ENCODE measurements around the gene SEC24A. TPM values are rescaled to one million over a fixed set of nuclear protein-coding genes. Genes with fewer than 3 reads are reported as not detected.
"Not testable (repeated sequence)": the region's sequence is repeated elsewhere in the genome, so short reads cannot be mapped to it uniquely, and the experiment has no call there.

The SEC24A gene
- total and polyA plus RNA-seq, 4 donors = 10.1 to 46.6 (median 18.8) TPM

DNA sequence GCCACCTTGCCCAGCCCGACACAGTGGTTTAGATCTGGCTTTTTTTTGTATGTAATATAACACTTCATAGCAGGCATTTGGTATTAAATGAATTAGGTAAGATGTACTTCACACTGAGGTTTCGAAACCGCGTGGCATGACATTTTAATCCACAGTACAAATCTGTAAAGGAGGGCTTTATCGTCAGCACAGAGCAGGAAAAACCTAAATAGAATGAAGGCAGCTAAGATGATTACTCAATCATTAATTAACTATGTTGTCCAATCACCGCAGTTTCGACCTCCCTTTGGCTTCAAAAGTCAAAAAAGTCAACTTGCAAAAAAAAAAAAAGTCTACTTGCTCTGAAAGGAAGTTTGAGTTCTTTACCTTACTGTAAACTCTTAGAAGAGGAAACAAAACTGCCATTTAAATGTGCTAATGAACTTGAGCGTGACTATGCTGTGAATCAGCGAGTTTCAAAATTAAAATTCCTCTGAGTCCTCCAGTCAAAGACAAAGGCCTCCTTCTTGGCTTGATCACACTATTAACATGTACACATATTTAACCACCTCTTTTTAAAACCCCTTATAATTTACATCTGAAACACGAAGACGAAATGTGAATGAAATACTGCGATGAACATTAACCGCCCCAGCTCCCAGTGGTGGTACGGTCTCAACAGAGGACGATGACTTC is 698 bp upstream of the SEC24A start (continued):
- TF ChIP-seq CTCF (IDR thresholded peaks at IDR 0.05; ENCODE audit: low read depth, low read length, missing input control) = no peak
- no peak for TF ChIP-seq RAD21 (IDR thresholded peaks at IDR 0.05)

DNA sequence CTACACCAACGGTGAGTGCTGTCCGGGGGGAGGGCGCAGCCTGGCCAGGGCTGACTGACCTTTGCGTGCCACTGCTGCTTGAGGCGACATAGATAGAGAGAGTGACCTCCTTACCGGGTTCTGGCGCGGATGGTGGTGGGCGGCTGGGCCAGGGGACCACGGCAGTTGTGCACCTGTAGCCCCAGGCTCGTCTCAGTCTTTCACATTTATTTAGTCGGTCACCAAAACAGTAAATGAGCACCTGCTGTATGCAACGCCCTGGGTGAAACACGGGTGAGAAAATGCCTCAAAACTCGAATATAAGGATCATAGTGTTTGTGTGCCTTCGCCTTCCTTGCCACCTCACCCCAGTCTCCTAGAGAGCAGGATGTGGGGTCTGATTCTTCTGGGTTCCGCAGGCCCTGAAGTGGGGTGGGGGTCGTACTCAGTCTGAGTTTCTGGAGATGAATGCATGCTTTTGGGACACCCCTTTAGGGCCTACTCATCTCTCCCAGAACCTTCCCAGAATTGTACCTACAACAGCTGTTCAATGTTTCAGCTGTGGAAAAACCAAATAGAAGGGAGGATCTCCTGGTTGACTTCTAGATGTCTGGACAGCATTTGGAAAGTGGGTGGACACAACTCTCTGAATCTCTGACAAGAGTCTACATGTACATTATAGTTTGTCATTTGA is 714 bp downstream of the SEC24A start:
- Histone ChIP-seq H3K9ac (ENCODE audit: low read depth in 1 of 2, low read length in 2 of 2) (peak overlapping the region; percentile 91 to 100), H3K36me3 (ENCODE audit: control insufficient read depth in 4 of 4, insufficient read depth in 3 of 4, low read depth in 1 of 4, low read length in 3 of 4) (peaks cover 0 to under 1% (median 0%) of the 10 kb centered on the region in 4 donors), H3K9me3 (ENCODE audit: control insufficient read depth in 4 of 4, low read length in 3 of 4) (no peaks in the 10 kb centered on the region), H3K4me3 (ENCODE audit: low read depth in 1 of 3, low read length in 3 of 3) (peak overlapping the region; percentile 90 to 99 (median 97)), H3K4me1 (ENCODE audit: control insufficient read depth in 4 of 4, insufficient read depth in 4 of 4, low read length in 3 of 4) (peaks cover 0 to 32% (median 13%) of the 10 kb centered on the region in 4 donors), H3K27me3 (ENCODE audit: control insufficient read depth in 4 of 4, insufficient read depth in 4 of 4, low read length in 3 of 4) (no peaks in the 10 kb centered on the region), H3K27ac (ENCODE audit: low read depth in 1 of 2, low read length in 2 of 2) (peak overlapping the region; percentile 99 to 100)
- under 1% methylated on average over 18 of the region's 18 CpGs for WGBS
- TF ChIP-seq, protein P1, sequence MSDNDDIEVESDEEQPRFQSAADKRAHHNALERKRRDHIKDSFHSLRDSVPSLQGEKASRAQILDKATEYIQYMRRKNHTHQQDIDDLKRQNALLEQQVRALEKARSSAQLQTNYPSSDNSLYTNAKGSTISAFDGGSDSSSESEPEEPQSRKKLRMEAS (IDR thresholded peaks at IDR 0.05) = no peak
- TF ChIP-seq YY1 (IDR thresholded peaks at IDR 0.05) (no peak), FOXA2 (IDR thresholded peaks at IDR 0.05) (no peak), HNF4G (IDR thresholded peaks at IDR 0.05) (no peak), ZBTB33 (IDR thresholded peaks at IDR 0.05) (no peak), SP1 (IDR thresholded peaks at IDR 0.05) (no peak), NR2F2 (IDR thresholded peaks at IDR 0.05) (no peak), EGR1 (IDR thresholded peaks at IDR 0.05; ENCODE audit: low read depth in 2 of 2) (no peak), TAF1 (conservative IDR thresholded peaks at IDR 0.05) (no peak), JUND (IDR thresholded peaks at IDR 0.05) (no peak)
- TF ChIP-seq, protein P2, sequence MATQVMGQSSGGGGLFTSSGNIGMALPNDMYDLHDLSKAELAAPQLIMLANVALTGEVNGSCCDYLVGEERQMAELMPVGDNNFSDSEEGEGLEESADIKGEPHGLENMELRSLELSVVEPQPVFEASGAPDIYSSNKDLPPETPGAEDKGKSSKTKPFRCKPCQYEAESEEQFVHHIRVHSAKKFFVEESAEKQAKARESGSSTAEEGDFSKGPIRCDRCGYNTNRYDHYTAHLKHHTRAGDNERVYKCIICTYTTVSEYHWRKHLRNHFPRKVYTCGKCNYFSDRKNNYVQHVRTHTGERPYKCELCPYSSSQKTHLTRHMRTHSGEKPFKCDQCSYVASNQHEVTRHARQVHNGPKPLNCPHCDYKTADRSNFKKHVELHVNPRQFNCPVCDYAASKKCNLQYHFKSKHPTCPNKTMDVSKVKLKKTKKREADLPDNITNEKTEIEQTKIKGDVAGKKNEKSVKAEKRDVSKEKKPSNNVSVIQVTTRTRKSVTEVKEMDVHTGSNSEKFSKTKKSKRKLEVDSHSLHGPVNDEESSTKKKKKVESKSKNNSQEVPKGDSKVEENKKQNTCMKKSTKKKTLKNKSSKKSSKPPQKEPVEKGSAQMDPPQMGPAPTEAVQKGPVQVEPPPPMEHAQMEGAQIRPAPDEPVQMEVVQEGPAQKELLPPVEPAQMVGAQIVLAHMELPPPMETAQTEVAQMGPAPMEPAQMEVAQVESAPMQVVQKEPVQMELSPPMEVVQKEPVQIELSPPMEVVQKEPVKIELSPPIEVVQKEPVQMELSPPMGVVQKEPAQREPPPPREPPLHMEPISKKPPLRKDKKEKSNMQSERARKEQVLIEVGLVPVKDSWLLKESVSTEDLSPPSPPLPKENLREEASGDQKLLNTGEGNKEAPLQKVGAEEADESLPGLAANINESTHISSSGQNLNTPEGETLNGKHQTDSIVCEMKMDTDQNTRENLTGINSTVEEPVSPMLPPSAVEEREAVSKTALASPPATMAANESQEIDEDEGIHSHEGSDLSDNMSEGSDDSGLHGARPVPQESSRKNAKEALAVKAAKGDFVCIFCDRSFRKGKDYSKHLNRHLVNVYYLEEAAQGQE (IDR thresholded peaks at IDR 0.05) = no peak
- DNase-seq (ENCODE audit: low spot score) = no peak

- not testable (repeated sequence) for H3K4me3 ChIP-seq (ENCODE audit: low read depth in 1 of 3, low read length in 3 of 3); H3K36me3 ChIP-seq (ENCODE audit: control insufficient read depth in 4 of 4, insufficient read depth in 3 of 4, low read depth in 1 of 4, low read length in 3 of 4); H3K27me3 ChIP-seq (ENCODE audit: control insufficient read depth in 4 of 4, insufficient read depth in 4 of 4, low read length in 3 of 4); DNase-seq (ENCODE audit: low spot score); H3K9me3 ChIP-seq (ENCODE audit: control insufficient read depth in 4 of 4, low read length in 3 of 4); H3K27ac ChIP-seq (ENCODE audit: low read depth in 1 of 2, low read length in 2 of 2)
- whole genome bisulfite sequencing = 57% methylated on average over 6 of the region's 6 CpGs
- peak overlapping the region in 1 of 2 donors; percentile 100 for H3K9ac ChIP-seq (ENCODE audit: low read depth in 1 of 2, low read length in 2 of 2)
- H3K4me1 ChIP-seq (ENCODE audit: control insufficient read depth in 4 of 4, insufficient read depth in 4 of 4, low read length in 3 of 4) = peaks cover 2 to 37% (median 11%) of the 10 kb centered on the region in 4 donors
Measured at GRCh38 chr5:134650660-134651059, 2.1 kb downstream of the SEC24A start.
